Mesodermal cell (in vitro differentiated cells): Measurements from ENCODE around the gene EIF6.

Experiments used
- H3K27ac ChIP-seq: 2 replicates; pipeline ENCODE4 v1.7.0; 2013; ENCODE audit warnings: mild to moderate bottlenecking, low read depth, low read length, moderate library complexity; ENCODE audit not compliant: severe bottlenecking
- H3K36me3 ChIP-seq: 2 replicates; pipeline ENCODE4 v1.7.1; 2013; ENCODE audit warnings: mild to moderate bottlenecking, low read length, moderate library complexity; ENCODE audit not compliant: control insufficient read depth, insufficient read depth
- H3K4me1 ChIP-seq: one replicate; pipeline ENCODE4 v1.7.1; 2013; ENCODE audit warnings: mild to moderate bottlenecking, low read length; ENCODE audit not compliant: insufficient read depth, control insufficient read depth, poor library complexity, severe bottlenecking
- H3K4me3 ChIP-seq: 2 replicates; pipeline ENCODE4 v1.7.0; 2013; ENCODE audit warnings: low read length, control low read depth, mild to moderate bottlenecking; ENCODE audit not compliant: insufficient read depth, poor library complexity, severe bottlenecking; ENCODE audit errors: extremely low read depth
- H3K9me3 ChIP-seq: 2 replicates; pipeline ENCODE4 v1.7.1; 2013; ENCODE audit warnings: mild to moderate bottlenecking, low read length, moderate library complexity; ENCODE audit not compliant: control insufficient read depth
- WGBS, 2 experiments: methylation state at CpG; one replicate each; pipeline ENCODE4 v1.1.5; 2013; ENCODE audit warnings: missing lambda C conversion rate in 2 of 2; ENCODE audit not compliant: insufficient coverage in 2 of 2; 5-methylcytosine and 5-hydroxymethylcytosine counted together

EIF6 gene

GRCh38 chr20:35235881-35236280, 48.7 kb downstream of the EIF6 start:
- Histone ChIP-seq H3K27ac (no peak overlapping the region), H3K4me1 (no peaks in the 10 kb centered on the region), H3K4me3 (no peak overlapping the region), H3K9me3 (no peaks in the 10 kb centered on the region), H3K36me3 (no peaks in the 10 kb centered on the region)
- 92 to 95% methylated on average over 4 to 6 of the region's 6 CpGs for WGBS, 2 experiments

DNA sequence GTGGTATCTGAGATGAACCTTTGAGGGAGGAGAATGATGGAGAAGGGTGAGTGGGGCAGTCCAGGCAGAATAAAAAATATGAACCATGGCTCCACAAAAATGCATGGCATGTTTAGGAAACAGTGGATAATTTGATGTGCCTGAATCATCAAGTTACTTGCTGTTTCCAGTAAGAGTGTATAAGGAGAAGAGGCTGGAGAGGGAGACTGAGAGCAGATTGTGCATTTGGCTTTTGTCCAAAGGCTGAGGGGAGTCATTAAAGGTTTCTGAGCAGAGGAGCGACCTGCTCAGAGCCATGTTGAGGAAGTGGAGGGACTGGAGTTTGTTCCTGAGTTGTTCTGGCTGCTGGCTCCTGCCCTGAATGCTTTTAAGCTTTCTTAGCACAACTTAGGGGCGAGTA, 52.0 kb downstream of the EIF6 start:
- Histone ChIP-seq H3K4me1 (no peaks in the 10 kb centered on the region), H3K36me3 (no peaks in the 10 kb centered on the region), H3K9me3 (no peaks in the 10 kb centered on the region), H3K27ac (no peak overlapping the region), H3K4me3 (no peak overlapping the region)
- WGBS, 2 experiments = 90 to 100% methylated on average over 2 of the region's 2 CpGs
